Neuronal stem cell (in vitro differentiated cells): ENCODE data around the gene YARS2.
A peak's percentile ranks its signal among the peaks of the same experiment; 100 is the strongest.

ENCODE experiments used
- DNase-seq: peaks from one replicate; pipeline ENCODE4 v3.0.0-alpha.2; 2013; ENCODE audit warnings: low spot score
- H2AFZ ChIP-seq: one replicate; pipeline ENCODE4 v1.6.1; 2013; ENCODE audit warnings: mild to moderate bottlenecking, low read length, inconsistent platforms
- H2AK5ac ChIP-seq: 2 replicates; pipeline ENCODE4 v1.6.1; 2013; ENCODE audit warnings: low read depth, mild to moderate bottlenecking, inconsistent platforms, low read length, moderate library complexity, mixed read lengths
- H2BK120ac ChIP-seq: 2 replicates; pipeline ENCODE4 v1.6.1; 2013; ENCODE audit warnings: low read depth, mild to moderate bottlenecking, inconsistent platforms, low read length, moderate library complexity, mixed read lengths
- H2BK12ac ChIP-seq: one replicate; pipeline ENCODE4 v1.6.1; 2013; ENCODE audit warnings: low read length, inconsistent platforms
- H2BK15ac ChIP-seq: 2 replicates; pipeline ENCODE4 v1.6.1; 2013; ENCODE audit warnings: mild to moderate bottlenecking, low read length, inconsistent platforms, mixed read lengths
- H2BK5ac ChIP-seq: one replicate; pipeline ENCODE4 v1.6.1; 2013; ENCODE audit warnings: inconsistent platforms, mild to moderate bottlenecking, low read length, moderate library complexity
- H3K14ac ChIP-seq: one replicate; pipeline ENCODE4 v1.6.1; 2013; ENCODE audit warnings: low read length, inconsistent platforms
- H3K18ac ChIP-seq: 2 replicates; pipeline ENCODE4 v1.6.1; 2013; ENCODE audit warnings: low read length, inconsistent platforms
- H3K23ac ChIP-seq: 2 replicates; pipeline ENCODE4 v1.6.1; 2013; ENCODE audit warnings: low read depth, mild to moderate bottlenecking, mixed read lengths, low read length, inconsistent platforms; ENCODE audit not compliant: poor library complexity
- H3K27ac ChIP-seq: replicated peaks from 3 replicates; pipeline ENCODE4 v1.5.1; 2013; ENCODE audit warnings: low read length, inconsistent platforms
- H3K27me3 ChIP-seq, 3 experiments: 2 replicates each; pipeline ENCODE4 v1.6.1; 2013; ENCODE audit warnings: low read length in 3 of 3, mild to moderate bottlenecking in 2 of 3, inconsistent platforms in 1 of 3, low read depth in 1 of 3, mixed read lengths in 1 of 3, moderate library complexity in 1 of 3; ENCODE audit not compliant: control insufficient read depth in 3 of 3, insufficient read depth in 3 of 3
- H3K36me3 ChIP-seq, 2 donors: replicated peaks in 1 of 2; 2 replicates each; pipeline ENCODE4 v1.6.1; 2013; ENCODE audit warnings: low read length in 2 of 2; ENCODE audit not compliant: control insufficient read depth in 2 of 2, insufficient read depth in 2 of 2
- H3K4ac ChIP-seq: 2 replicates; pipeline ENCODE4 v1.6.1; 2013; ENCODE audit warnings: inconsistent platforms, mild to moderate bottlenecking, low read length, moderate library complexity
- H3K4me1 ChIP-seq, 2 donors: 1 replicate in 1 of 2; 2 replicates in 1 of 2; pipeline ENCODE4 v1.6.1; 2013; ENCODE audit warnings: low read length in 2 of 2, low read depth in 1 of 2; ENCODE audit not compliant: control insufficient read depth in 2 of 2, insufficient read depth in 1 of 2
- H3K4me2 ChIP-seq: one replicate; pipeline ENCODE4 v1.6.1; 2013; ENCODE audit warnings: mild to moderate bottlenecking, low read length, inconsistent platforms; ENCODE audit not compliant: insufficient read depth, poor library complexity, severe bottlenecking
- H3K4me3 ChIP-seq, 2 donors: 2 replicates each; pipeline ENCODE4 v1.5.1; 2013; ENCODE audit warnings: low read length in 2 of 2, mild to moderate bottlenecking in 2 of 2, inconsistent platforms in 1 of 2, moderate library complexity in 1 of 2
- H3K79me1 ChIP-seq: one replicate; pipeline ENCODE4 v1.6.1; 2013; ENCODE audit warnings: low read depth, mild to moderate bottlenecking, inconsistent platforms, low read length, moderate library complexity
- H3K9ac ChIP-seq: one replicate; pipeline ENCODE4 v1.6.1; 2013; ENCODE audit warnings: mild to moderate bottlenecking, low read depth, low read length, inconsistent platforms; ENCODE audit not compliant: poor library complexity
- H3K9me3 ChIP-seq, 2 donors: replicated peaks in 1 of 2; 2 replicates each; pipeline versions ENCODE3 to v1.6.1; 2013; ENCODE audit warnings: low read length in 2 of 2, mild to moderate bottlenecking in 2 of 2, inconsistent platforms in 1 of 2, low read depth in 1 of 2, mixed read lengths in 1 of 2, moderate library complexity in 1 of 2; ENCODE audit not compliant: control insufficient read depth in 2 of 2, insufficient read depth in 1 of 2
- H4K8ac ChIP-seq: one replicate; pipeline ENCODE4 v1.6.1; 2013; ENCODE audit warnings: low read depth, mild to moderate bottlenecking, inconsistent platforms, low read length, moderate library complexity
- H4K91ac ChIP-seq: one replicate; pipeline ENCODE4 v1.6.1; 2013; ENCODE audit warnings: low read length, low read depth, mild to moderate bottlenecking, inconsistent platforms; ENCODE audit not compliant: poor library complexity
- WGBS, 2 donors: extraction: QIAGEN DNeasy Blood & Tissue Kit; methylation state at CpG; one replicate each; pipeline ENCODE4 v1.1.7; 2013; ENCODE audit warnings: missing lambda C conversion rate in 2 of 2, mixed read lengths in 1 of 2; ENCODE audit not compliant: insufficient read length in 2 of 2, insufficient replicate concordance in 1 of 2; ENCODE audit errors: extremely low coverage in 2 of 2; 5-methylcytosine and 5-hydroxymethylcytosine counted together

The YARS2 gene

DNA sequence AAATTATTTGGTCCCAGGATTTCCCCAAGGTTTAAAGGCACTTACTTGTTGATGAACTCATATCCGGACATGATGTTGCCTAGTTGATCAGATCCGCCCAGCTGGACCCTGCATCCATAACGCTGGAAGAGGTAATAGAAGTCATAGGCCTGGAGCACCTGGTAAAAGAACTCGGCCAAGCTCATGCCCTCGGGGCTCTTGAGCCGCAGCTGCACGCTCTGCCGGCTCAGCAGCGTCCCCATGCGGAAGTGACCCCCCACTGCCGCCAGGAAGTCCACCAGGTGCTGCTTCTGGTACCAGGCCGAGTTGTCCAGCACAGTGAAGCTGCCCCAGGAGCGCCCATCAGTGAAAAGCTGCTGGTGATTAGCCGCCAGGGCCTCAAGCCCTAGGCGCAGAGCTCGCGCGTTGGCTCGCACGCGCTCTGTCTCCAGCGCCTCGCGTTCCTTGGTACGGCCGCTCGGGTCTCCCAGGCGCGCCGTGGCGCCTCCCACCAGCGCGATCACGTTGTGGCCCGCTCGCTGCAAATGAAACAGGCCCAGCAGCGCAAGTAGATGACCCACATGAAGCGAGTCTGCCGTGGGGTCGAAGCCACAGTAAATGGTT, 545 bp downstream of the YARS2 start:
- peak overlapping the region; percentile 88 to 97 for H3K4me3 ChIP-seq
- peak overlapping the region; percentile 33 for H3K14ac ChIP-seq
- peaks cover 0 to 8% (median 0%) of the 10 kb centered on the region in 3 experiments for H3K27me3 ChIP-seq
- no CpG with 5 or more reads among the region's 40 CpGs for WGBS, 2 donors
- H2BK12ac ChIP-seq: peak overlapping the region; percentile 36
- H3K4me2 ChIP-seq: peak overlapping the region; percentile 86
- H2AK5ac ChIP-seq: peak overlapping the region; percentile 65
- peaks cover 12 to 40% of the 10 kb centered on the region in 2 donors for H3K36me3 ChIP-seq
- H3K79me1 ChIP-seq: peaks cover 7% of the 10 kb centered on the region
- peak overlapping the region; percentile 47 for H2BK5ac ChIP-seq
- H3K18ac ChIP-seq: peak overlapping the region; percentile 98
- H2BK120ac ChIP-seq: peak overlapping the region; percentile 27
- no peak overlapping the region for H4K8ac ChIP-seq
- H4K91ac ChIP-seq: no peak overlapping the region
- DNase-seq: peak; percentile 56
- no peaks in the 10 kb centered on the region for H3K9me3 ChIP-seq
- H3K4me1 ChIP-seq: peaks cover 6 to 12% of the 10 kb centered on the region in 2 donors
- H3K9ac ChIP-seq: peak overlapping the region; percentile 95
- peak overlapping the region; percentile 59 for H3K27ac ChIP-seq
- peak overlapping the region; percentile 96 for H2AFZ ChIP-seq
- H3K23ac ChIP-seq: peak overlapping the region; percentile 38
- peak overlapping the region; percentile 64 for H2BK15ac ChIP-seq
- H3K4ac ChIP-seq: peak overlapping the region; percentile 60

DNA sequence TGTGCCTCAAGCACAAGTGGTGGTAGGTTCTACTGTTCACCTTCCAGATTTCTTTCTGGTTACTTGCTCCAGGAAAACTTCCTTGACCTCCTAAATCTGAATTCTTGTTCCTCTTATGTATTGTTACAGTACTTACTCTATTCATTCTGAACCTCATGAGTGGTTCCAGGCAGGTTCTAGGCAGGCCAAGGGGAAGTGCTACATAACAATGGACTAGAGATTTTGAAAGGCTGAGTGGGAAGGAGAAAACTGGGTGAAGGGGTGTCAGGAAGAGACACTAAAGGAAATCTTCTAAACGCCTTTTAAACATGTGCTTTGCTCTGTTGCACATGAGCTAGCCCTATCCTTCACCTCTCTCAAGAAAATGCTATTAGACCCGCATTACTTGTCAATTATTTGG, 1.6 kb downstream of the YARS2 start:
- H3K27ac ChIP-seq: no peak overlapping the region
- H3K18ac ChIP-seq: no peak overlapping the region
- no CpG with 5 or more reads among the region's 2 CpGs for WGBS, 2 donors
- H3K4me2 ChIP-seq: peak overlapping the region; percentile 32
- H3K36me3 ChIP-seq: peaks cover 13 to 50% of the 10 kb centered on the region in 2 donors
- no peak overlapping the region for H4K91ac ChIP-seq
- H2AK5ac ChIP-seq: no peak overlapping the region
- H3K23ac ChIP-seq: no peak overlapping the region
- H2BK5ac ChIP-seq: no peak overlapping the region
- H3K9ac ChIP-seq: no peak overlapping the region
- H3K4me3 ChIP-seq: peak overlapping the region in 1 of 2 donors; percentile 88
- H3K9me3 ChIP-seq: no peaks in the 10 kb centered on the region
- H3K4ac ChIP-seq: no peak overlapping the region
- no peak overlapping the region for H2AFZ ChIP-seq
- H3K27me3 ChIP-seq: peaks cover 0 to 8% (median 0%) of the 10 kb centered on the region in 3 experiments
- DNase-seq: no peak
- no peak overlapping the region for H4K8ac ChIP-seq
- no peak overlapping the region for H3K14ac ChIP-seq
- H3K79me1 ChIP-seq: peaks cover 7% of the 10 kb centered on the region
- no peak overlapping the region for H2BK15ac ChIP-seq
- H2BK120ac ChIP-seq: no peak overlapping the region
- peaks cover 6 to 12% of the 10 kb centered on the region in 2 donors for H3K4me1 ChIP-seq
- no peak overlapping the region for H2BK12ac ChIP-seq

- Histone ChIP-seq H3K9me3 (no peaks in the 10 kb centered on the region), H2BK12ac (no peak overlapping the region), H4K91ac (no peak overlapping the region), H3K14ac (no peak overlapping the region), H4K8ac (no peak overlapping the region), H3K27me3 (peaks cover 0 to 8% (median 0%) of the 10 kb centered on the region in 3 experiments), H2AFZ (no peak overlapping the region), H3K23ac (no peak overlapping the region), H2BK120ac (no peak overlapping the region), H3K4me3 (peak overlapping the region in 1 of 2 donors; percentile 88), H3K18ac (no peak overlapping the region), H2BK5ac (no peak overlapping the region), H2BK15ac (no peak overlapping the region), H3K36me3 (peaks cover 15 to 55% of the 10 kb centered on the region in 2 donors), H3K4me2 (no peak overlapping the region), H2AK5ac (no peak overlapping the region), H3K27ac (no peak overlapping the region), H3K79me1 (peaks cover 7% of the 10 kb centered on the region), H3K9ac (no peak overlapping the region), H3K4me1 (peaks cover 6 to 12% of the 10 kb centered on the region in 2 donors), H3K4ac (no peak overlapping the region)
- no peak for DNase-seq
- WGBS, 2 donors: no CpG with 5 or more reads among the region's 4 CpGs
Measured at GRCh38 chr12:32753605-32754004, 2.1 kb downstream of the YARS2 start.

DNA sequence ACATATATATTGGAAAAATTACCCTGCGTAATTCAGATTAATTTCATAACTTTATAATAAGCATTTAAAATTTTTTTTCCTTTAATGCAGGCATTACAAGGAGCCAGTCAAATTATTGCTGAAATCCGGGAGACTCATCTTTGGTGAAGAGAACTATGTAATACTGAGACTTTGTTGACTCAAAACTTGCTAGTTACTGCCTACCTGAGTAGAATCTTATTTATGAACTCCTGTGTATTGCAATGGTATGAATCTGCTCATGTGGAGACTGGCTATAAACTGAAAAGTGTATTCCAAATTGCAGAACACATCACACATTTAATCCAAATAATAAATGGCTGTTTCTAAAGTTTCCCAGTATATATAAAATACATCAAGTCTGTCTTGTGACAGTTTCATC, 12.4 kb downstream of the YARS2 start:
- no peak for DNase-seq
- Histone ChIP-seq H3K36me3 (peaks cover 20 to 98% of the 10 kb centered on the region in 2 donors), H3K9me3 (no peaks in the 10 kb centered on the region), H3K79me1 (no peaks in the 10 kb centered on the region), H3K4me3 (no peak overlapping the region), H3K27ac (no peak overlapping the region), H3K4me1 (no peaks in the 10 kb centered on the region), H3K4me2 (no peak overlapping the region), H2BK12ac (no peak overlapping the region), H3K14ac (no peak overlapping the region), H2AK5ac (no peak overlapping the region), H4K8ac (no peak overlapping the region), H3K27me3 (no peaks in the 10 kb centered on the region), H3K18ac (no peak overlapping the region), H3K23ac (no peak overlapping the region), H2BK120ac (no peak overlapping the region), H3K9ac (no peak overlapping the region), H2BK15ac (no peak overlapping the region), H3K4ac (no peak overlapping the region), H4K91ac (no peak overlapping the region), H2AFZ (no peak overlapping the region), H2BK5ac (no peak overlapping the region)
- WGBS, 2 donors: no CpG with 5 or more reads among the region's 2 CpGs
